H9 (cell line): ENCODE results near the gene B3GALT5. TPM values are rescaled to one million over a fixed set of nuclear protein-coding genes. Genes with fewer than 3 reads are reported as not detected.

ENCODE experiments used
- DNase-seq: peaks from one replicate; pipeline ENCODE4 v3.0.0-alpha.2; 2017
- H2AFZ ChIP-seq: one replicate; pipeline ENCODE4 v1.6.1; 2013; ENCODE audit warnings: mild to moderate bottlenecking, low read length, control low read depth, moderate library complexity
- H2AK5ac ChIP-seq: 2 replicates; pipeline ENCODE4 v1.6.1; 2013; ENCODE audit warnings: low read length, control low read depth, mixed read lengths; ENCODE audit not compliant: insufficient read length
- H2BK120ac ChIP-seq: one replicate; pipeline ENCODE4 v1.6.1; 2013; ENCODE audit warnings: low read depth, mild to moderate bottlenecking, low read length, control low read depth, inconsistent platforms; ENCODE audit not compliant: poor library complexity, severe bottlenecking
- H2BK12ac ChIP-seq: 2 replicates; pipeline ENCODE4 v1.6.1; 2013; ENCODE audit warnings: low read length, control low read depth, mixed read lengths, low read depth; ENCODE audit not compliant: insufficient read length
- H2BK15ac ChIP-seq: 2 replicates; pipeline ENCODE4 v1.6.1; 2013; ENCODE audit warnings: low read depth, low read length, control low read depth
- H2BK20ac ChIP-seq: one replicate; pipeline ENCODE4 v1.6.1; 2013; ENCODE audit warnings: low read depth, mild to moderate bottlenecking, low read length, control low read depth, inconsistent platforms; ENCODE audit not compliant: poor library complexity, severe bottlenecking
- H2BK5ac ChIP-seq: 2 replicates; pipeline ENCODE4 v1.6.1; 2013; ENCODE audit warnings: low read length, control low read depth, mixed read lengths; ENCODE audit not compliant: insufficient read length
- H3K14ac ChIP-seq: 2 replicates; pipeline ENCODE4 v1.6.1; 2013; ENCODE audit warnings: low read length, control low read depth; ENCODE audit not compliant: insufficient read depth
- H3K18ac ChIP-seq: 2 replicates; pipeline ENCODE4 v1.6.1; 2013; ENCODE audit warnings: low read depth, mild to moderate bottlenecking, mixed read lengths, low read length, control low read depth; ENCODE audit not compliant: insufficient read length
- H3K23ac ChIP-seq: 2 replicates; pipeline ENCODE4 v1.6.1; 2013; ENCODE audit warnings: low read length, control low read depth, mixed read lengths, low read depth; ENCODE audit not compliant: insufficient read length
- H3K23me2 ChIP-seq: 2 replicates; pipeline ENCODE4 v1.6.1; 2013; ENCODE audit warnings: low read depth, mild to moderate bottlenecking, mixed read lengths, low read length, control low read depth; ENCODE audit not compliant: insufficient read length, poor library complexity, severe bottlenecking
- H3K27ac ChIP-seq: 2 replicates; pipeline ENCODE4 v1.5.1; 2013; ENCODE audit warnings: low read length, control low read depth, mixed read lengths, low read depth; ENCODE audit not compliant: insufficient read length
- H3K27me3 ChIP-seq: 2 replicates; pipeline ENCODE4 v1.6.1; 2013; ENCODE audit warnings: low read length, control low read depth, inconsistent platforms; ENCODE audit not compliant: insufficient read depth
- H3K4ac ChIP-seq: 2 replicates; pipeline ENCODE4 v1.6.1; 2013; ENCODE audit warnings: low read depth, mild to moderate bottlenecking, control low read depth, inconsistent platforms, low read length, moderate library complexity
- H3K4me1 ChIP-seq: 2 replicates; pipeline ENCODE4 v1.6.1; 2013; ENCODE audit warnings: low read length, control low read depth, inconsistent platforms; ENCODE audit not compliant: insufficient read depth
- H3K4me2 ChIP-seq: 2 replicates; pipeline ENCODE4 v1.6.1; 2013; ENCODE audit warnings: low read length, control low read depth, mixed read lengths; ENCODE audit not compliant: insufficient read length, insufficient read depth
- H3K56ac ChIP-seq: 2 replicates; pipeline ENCODE4 v1.6.1; 2013; ENCODE audit warnings: low read depth, mild to moderate bottlenecking, mixed read lengths, low read length, control low read depth; ENCODE audit not compliant: insufficient read length
- H3K79me1 ChIP-seq: 2 replicates; pipeline ENCODE4 v1.6.1; 2013; ENCODE audit warnings: low read depth, mild to moderate bottlenecking, moderate library complexity, low read length, control low read depth, inconsistent platforms; ENCODE audit not compliant: insufficient read depth, poor library complexity, severe bottlenecking
- H3K79me2 ChIP-seq: 2 replicates; pipeline ENCODE4 v1.6.1; 2013; ENCODE audit warnings: low read length, control low read depth, inconsistent platforms; ENCODE audit not compliant: insufficient read depth
- H3K9ac ChIP-seq: 2 replicates; pipeline ENCODE4 v1.6.1; 2013; ENCODE audit warnings: low read length, control low read depth, mixed read lengths; ENCODE audit not compliant: insufficient read length; ENCODE audit errors: extremely low read depth
- H3K9me3 ChIP-seq: one replicate; pipeline ENCODE4 v1.6.1; 2013; ENCODE audit warnings: low read depth, low read length, inconsistent platforms; ENCODE audit not compliant: control insufficient read depth
- H3T11ph ChIP-seq: one replicate; pipeline ENCODE4 v1.6.1; 2013; ENCODE audit warnings: mild to moderate bottlenecking, low read length, control low read depth, inconsistent platforms
- H4K20me1 ChIP-seq: one replicate; pipeline ENCODE4 v1.6.1; 2013; ENCODE audit not compliant: control insufficient read depth, insufficient read length, insufficient read depth
- H4K5ac ChIP-seq: 2 replicates; pipeline ENCODE4 v1.6.1; 2013; ENCODE audit warnings: low read depth, mild to moderate bottlenecking, mixed read lengths, low read length, control low read depth; ENCODE audit not compliant: insufficient read length
- H4K8ac ChIP-seq: replicated peaks from 2 replicates; pipeline ENCODE4 v1.6.1; 2013; ENCODE audit warnings: low read length, control low read depth, mixed read lengths, low read depth; ENCODE audit not compliant: insufficient read length
- H4K91ac ChIP-seq: 2 replicates; pipeline ENCODE4 v1.6.1; 2013; ENCODE audit warnings: low read depth, mild to moderate bottlenecking, moderate library complexity, mixed read lengths, low read length, control low read depth; ENCODE audit not compliant: insufficient read length
- H3K27ac Mint-ChIP-seq, 3 experiments: 2 replicates in 2 of 3; 3 replicates in 1 of 3; pipeline ENCODE4 v1.8.0; 2020 to 2021; ENCODE audit warnings: mixed read lengths in 3 of 3, mild to moderate bottlenecking in 1 of 3, moderate library complexity in 1 of 3
- H3K27me3 Mint-ChIP-seq: 2 replicates; pipeline ENCODE4 v1.8.0; 2021; ENCODE audit warnings: low read depth, mild to moderate bottlenecking, moderate library complexity, mixed read lengths
- H3K36me3 Mint-ChIP-seq, 3 experiments: 2 replicates in 2 of 3; 3 replicates in 1 of 3; pipeline ENCODE4 v1.8.0; 2020 to 2021; ENCODE audit warnings: low read depth in 3 of 3, mixed read lengths in 3 of 3; ENCODE audit not compliant: insufficient read depth in 1 of 3
- H3K4me1 Mint-ChIP-seq, 2 experiments: 2 replicates each; pipeline ENCODE4 v1.8.0; 2020; ENCODE audit warnings: mixed read lengths in 2 of 2
- H3K4me3 Mint-ChIP-seq, 2 experiments: 2 replicates in 1 of 2; 3 replicates in 1 of 2; pipeline ENCODE4 v1.8.0; 2020 to 2021; ENCODE audit warnings: mild to moderate bottlenecking in 2 of 2, mixed read lengths in 2 of 2, moderate library complexity in 1 of 2
- H3K9me3 Mint-ChIP-seq, 2 experiments: 2 replicates in 1 of 2; 3 replicates in 1 of 2; pipeline ENCODE4 v1.8.0; 2020; ENCODE audit warnings: mild to moderate bottlenecking in 2 of 2, mixed read lengths in 2 of 2, moderate library complexity in 1 of 2
- CTCF ChIP-seq: fragments of 200-600 bp; sonication (generic); conservative IDR thresholded peaks from 3 replicates; pipeline ENCODE4 v1.8.0; 2021; ENCODE audit warnings: antibody characterized with exemption, mild to moderate bottlenecking
- WGBS: extraction: QIAGEN DNeasy Blood & Tissue Kit; methylation state at CpG from one replicate; pipeline ENCODE4 v1.1.7; 2013; ENCODE audit warnings: missing lambda C conversion rate, low lambda C conversion rate, mixed read lengths; ENCODE audit not compliant: insufficient read length; ENCODE audit errors: extremely low coverage; 5-methylcytosine and 5-hydroxymethylcytosine counted together
- total RNA-seq: library from RNA; stranded (reverse); gene quantifications from 2 replicates; pipeline ENCODE4 v1.2.1, GENCODE V29; 2021

Gene B3GALT5
- total RNA-seq, 1 experiment from 2014 or later: 24.7 TPM

GRCh38 chr21:39710866-39711265 lies 98.1 kb downstream of the B3GALT5 start:
- Histone ChIP-seq H3K9ac (no peak overlapping the region), H3T11ph (no peak overlapping the region), H3K23ac (no peak overlapping the region), H3K4me1 (peaks cover 15% of the 10 kb centered on the region), H3K4me2 (no peak overlapping the region), H2AFZ (no peak overlapping the region), H4K5ac (no peak overlapping the region), H2BK12ac (no peak overlapping the region), H3K56ac (no peak overlapping the region), H4K20me1 (no peaks in the 10 kb centered on the region), H4K91ac (no peak overlapping the region), H3K79me1 (no peaks in the 10 kb centered on the region), H3K27ac (no peak overlapping the region), H3K23me2 (no peaks in the 10 kb centered on the region), H2BK20ac (no peak overlapping the region), H3K79me2 (no peaks in the 10 kb centered on the region), H2AK5ac (no peak overlapping the region), H3K18ac (no peak overlapping the region), H2BK120ac (no peak overlapping the region), H2BK5ac (no peak overlapping the region), H2BK15ac (no peak overlapping the region), H3K4ac (no peak overlapping the region), H3K14ac (no peak overlapping the region), H3K27me3 (no peaks in the 10 kb centered on the region), H4K8ac (no peak overlapping the region), H3K9me3 (no peaks in the 10 kb centered on the region)
- no CpG with 5 or more reads among the region's 8 CpGs for WGBS
- DNase-seq: no peak
- Mint-ChIP-seq H3K36me3 (peaks cover 10 to 36% (median 10%) of the 10 kb centered on the region in 3 experiments; a peak in 5 of 7 replicates), H3K4me3 (no peak overlapping the region), H3K9me3 (peaks cover 5 to 8% of the 10 kb centered on the region in 2 experiments; a peak in 3 of 5 replicates), H3K27ac (no peak overlapping the region), H3K4me1 (peaks cover 32 to 49% of the 10 kb centered on the region in 2 experiments), H3K27me3 (no peaks in the 10 kb centered on the region)
- no peak for TF ChIP-seq CTCF
